Stimulated activated CD4-positive, alpha-beta T cell treated with anti-CD3 and anti-CD28 coated beads, Interleukin-2, amount 100 ng/mL, for 48 hours (primary cell): ENCODE results near the gene DGKI.

Source experiments
- DNase-seq, 2 donors: peaks; one replicate each; pipeline ENCODE4 v3.0.0-alpha.2; 2020

DGKI gene

DNA sequence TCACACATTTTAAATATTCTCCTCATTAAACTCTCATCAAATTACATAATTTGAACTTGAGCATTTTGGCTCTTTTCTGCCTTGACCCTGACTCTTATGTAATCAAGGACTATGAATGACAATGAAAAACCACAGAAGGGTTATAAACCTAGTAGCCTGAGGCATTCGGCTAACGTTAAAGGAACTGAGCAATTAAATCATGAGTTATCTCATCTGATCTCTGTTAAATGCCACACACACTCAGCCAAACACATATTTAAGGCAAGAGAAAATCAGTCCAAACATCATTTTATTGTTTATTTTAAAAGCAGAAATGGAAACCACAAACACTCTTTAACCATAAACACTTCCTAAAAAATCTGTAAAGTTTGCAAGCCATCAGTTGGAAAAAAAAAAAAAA, 204.3 kb downstream of the DGKI start:
- DNase-seq = no peak

DNA sequence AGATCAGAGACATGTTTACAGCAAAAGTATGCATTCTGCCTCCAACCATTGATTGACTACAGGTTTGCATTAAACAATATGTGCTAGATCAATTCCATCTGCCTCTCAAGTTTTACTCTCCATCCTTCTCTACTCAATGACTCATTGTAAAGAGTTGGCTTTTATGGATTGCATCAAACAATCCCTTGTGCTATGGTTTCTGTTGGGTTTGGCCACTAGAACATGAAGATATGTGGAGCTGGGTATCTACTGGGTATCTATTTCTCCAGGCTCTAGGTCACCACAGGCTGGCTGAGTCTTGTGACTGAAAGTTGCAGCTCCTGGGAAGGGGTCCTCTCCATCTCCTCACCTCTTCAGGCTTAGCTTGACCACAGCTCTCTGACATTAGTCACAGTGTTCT, 204.7 kb downstream of the DGKI start:
- no peak for DNase-seq

- DNase-seq = no peak
Measured at GRCh38 chr7:137636376-137636775, 210.4 kb downstream of the DGKI start.

DNA sequence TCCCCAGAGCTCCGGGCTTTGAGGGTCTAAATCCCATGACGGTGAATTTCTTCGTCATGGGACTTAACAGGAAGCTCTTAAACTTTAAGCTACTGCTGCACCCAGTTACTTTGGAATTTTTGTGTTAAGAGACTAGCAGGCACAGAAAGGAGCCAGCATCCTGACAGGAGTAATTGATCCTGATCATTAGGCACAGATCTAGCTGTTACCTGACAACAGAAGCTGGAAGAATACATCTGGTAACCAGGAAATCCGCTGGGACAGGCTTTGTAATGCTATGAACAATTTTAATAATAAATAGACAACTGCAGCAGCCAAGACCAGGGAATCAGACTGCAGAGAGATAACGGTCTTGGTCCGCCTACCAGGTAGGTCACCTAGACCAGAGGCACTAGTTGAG, 210.9 kb downstream of the DGKI start:
- no peak for DNase-seq

- DNase-seq = no peak
Measured at GRCh38 chr7:137635132-137635531, 211.6 kb downstream of the DGKI start.

- no peak for DNase-seq
Measured at GRCh38 chr7:137634356-137634755, 212.4 kb downstream of the DGKI start.

GRCh38 chr7:137633133-137633532, 213.6 kb downstream of the DGKI start:
- no peak for DNase-seq

DNA sequence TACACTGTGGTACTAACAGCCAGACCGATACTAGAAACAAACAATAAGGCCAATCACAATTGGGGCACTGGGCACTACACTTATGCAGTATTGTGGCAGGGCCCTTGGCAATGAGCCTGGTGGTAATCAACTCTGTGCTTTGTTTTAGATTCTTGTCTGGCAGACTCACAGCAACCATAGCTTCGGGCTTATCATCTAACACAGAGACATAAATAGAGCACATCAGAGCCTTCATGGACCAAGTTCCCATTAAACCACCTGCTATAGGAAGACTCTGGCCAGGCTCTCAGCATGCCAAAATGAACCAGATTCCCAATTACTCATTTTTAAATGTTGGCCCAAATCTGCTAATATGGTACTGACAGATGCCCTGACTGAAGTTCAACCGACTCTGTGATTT, 218.6 kb downstream of the DGKI start:
- DNase-seq = no peak

GRCh38 chr7:137626469-137627067, 220.2 kb downstream of the DGKI start:
- DNase-seq = peak; percentile 25 to 50

DNA sequence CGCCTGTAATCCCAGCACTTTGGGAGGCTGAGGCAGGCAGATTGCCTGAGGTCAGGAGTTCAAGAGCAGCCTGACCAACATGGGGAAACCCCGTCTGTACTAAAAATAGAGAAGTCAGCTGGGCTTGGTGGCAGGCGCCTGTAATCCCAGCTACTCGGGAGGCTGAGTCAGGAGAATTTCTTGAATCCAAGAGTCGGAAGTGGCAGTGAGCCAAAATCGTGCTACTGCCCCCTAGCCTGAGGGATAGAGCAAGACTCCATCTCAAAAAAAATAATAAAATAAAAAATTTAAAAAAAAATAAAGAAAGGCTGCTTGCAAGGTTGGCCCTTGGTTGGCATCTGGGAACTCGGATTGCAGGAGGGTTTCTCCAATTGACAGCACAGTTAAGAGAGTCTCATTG, 221.6 kb downstream of the DGKI start:
- DNase-seq = no peak

GRCh38 chr7:137619181-137619580, 227.6 kb downstream of the DGKI start:
- DNase-seq = no peak

GRCh38 chr7:137618748-137619147, 228.0 kb downstream of the DGKI start:
- DNase-seq = no peak

- DNase-seq = no peak
Measured at GRCh38 chr7:137613006-137613525, 233.7 kb downstream of the DGKI start.

- DNase-seq = no peak
Measured at GRCh38 chr7:137611606-137612005, 235.2 kb downstream of the DGKI start.

DNA sequence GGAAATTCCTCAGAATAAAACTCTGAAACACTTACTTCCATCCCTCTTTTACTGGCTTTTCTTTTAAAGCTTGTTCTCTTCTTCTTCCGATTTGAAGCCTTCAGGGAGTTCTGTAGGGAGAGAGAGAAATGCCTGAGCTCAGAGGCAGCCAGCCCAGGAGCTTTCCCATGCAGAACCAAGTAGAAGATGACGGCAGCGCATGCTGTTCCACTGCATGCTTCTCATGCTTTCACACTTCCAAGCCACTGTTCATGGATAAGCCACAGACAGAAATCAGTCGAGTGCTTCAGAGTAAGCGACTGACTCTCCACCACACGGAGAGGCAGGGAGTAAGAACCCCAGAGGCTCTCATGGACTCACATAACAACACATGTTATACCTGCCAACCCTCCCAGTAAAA, 237.3 kb downstream of the DGKI start:
- no peak for DNase-seq

- no peak for DNase-seq
Measured at GRCh38 chr7:137606061-137606674, 240.6 kb downstream of the DGKI start.

DNA sequence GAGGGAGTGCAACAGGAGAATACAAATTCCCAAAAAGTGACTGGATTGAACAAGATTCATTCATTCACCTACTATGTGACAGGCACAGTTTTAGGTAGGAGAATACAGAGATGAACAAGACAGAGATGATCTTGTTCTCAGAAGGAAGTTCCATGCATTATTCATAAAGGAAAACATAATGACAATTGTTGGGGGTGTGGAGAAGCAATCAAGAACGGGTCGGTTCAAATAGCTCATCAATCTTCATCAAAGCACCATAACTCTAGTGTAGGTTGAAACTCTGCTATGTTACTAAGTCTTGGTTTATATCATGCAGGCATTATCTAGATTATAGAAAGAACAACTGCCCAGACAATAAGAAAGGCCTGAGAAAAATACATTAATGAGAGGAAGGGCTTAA, 243.7 kb downstream of the DGKI start:
- DNase-seq = no peak

DNA sequence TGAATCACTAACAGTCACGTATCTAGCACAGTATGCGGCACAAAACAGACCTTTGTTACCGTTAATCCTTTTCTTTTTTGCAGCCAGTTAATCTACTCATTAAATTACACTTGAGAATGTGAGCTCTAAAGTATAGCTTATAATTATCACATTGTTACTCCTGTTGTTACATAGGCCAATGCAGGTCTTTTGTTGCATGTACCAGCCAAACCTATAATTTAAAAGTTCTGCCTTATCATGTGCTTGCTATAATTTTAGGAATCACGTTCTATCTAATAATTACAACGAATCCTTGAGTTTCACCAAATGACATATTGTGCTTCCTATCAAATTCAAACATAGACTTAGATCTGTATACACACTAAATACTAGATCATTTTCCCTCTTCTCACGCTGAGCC, 245.1 kb downstream of the DGKI start:
- DNase-seq = no peak

- no peak for DNase-seq
Measured at GRCh38 chr7:137597856-137598255, 248.9 kb downstream of the DGKI start.

- no peak for DNase-seq
Measured at GRCh38 chr7:137593115-137593711, 253.6 kb downstream of the DGKI start.

- peak in 1 of 2 donors; percentile 1 for DNase-seq
Measured at GRCh38 chr7:137592232-137592896, 254.4 kb downstream of the DGKI start.

GRCh38 chr7:137591421-137591837, 255.3 kb downstream of the DGKI start:
- DNase-seq = no peak

DNA sequence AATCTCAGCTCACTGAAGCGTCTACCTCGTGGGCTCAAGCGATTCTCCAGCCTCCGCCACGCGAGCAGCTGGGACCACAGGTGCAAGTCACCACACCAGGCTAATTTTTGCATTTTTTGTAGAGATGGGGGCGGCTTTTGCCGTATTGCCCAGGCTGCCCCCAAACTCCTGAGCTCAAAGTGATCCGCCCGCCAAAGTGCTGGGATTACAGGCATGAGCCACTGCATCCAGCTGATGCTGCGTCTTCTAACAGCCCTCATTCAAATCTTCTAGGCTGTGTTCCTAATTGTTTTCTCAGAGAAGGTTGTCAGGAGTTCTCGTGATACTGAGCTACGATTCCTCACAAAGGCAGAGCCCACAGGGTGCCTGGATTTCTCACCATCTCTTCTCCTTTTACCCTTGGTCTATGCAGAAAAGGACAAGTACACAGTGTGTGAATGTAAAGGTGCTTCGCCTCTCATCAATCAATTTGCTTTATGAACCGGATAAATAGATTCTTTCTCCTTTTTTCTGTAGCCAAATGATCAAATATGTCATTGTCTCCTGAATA, 255.9 kb downstream of the DGKI start:
- no peak for DNase-seq
